NCI-H1694 (cell line): ENCODE results near the gene RUNX2.

Experiments used
- DNase-seq: peaks from one replicate; lab custom pipeline; 2025; lab: John Stamatoyannopoulos, UW

The RUNX2 gene

GRCh38 chr6:45677381-45678284 is 349.5 kb downstream of the RUNX2 start:
- DNase-seq, result no peak

GRCh38 chr6:45678285-45678607 is 350.1 kb downstream of the RUNX2 start:
- no peak for DNase-seq

- DNase-seq, result no peak
These were observed 351.0 kb downstream of the RUNX2 start for GRCh38 chr6:45679163-45679562.

- DNase-seq, result no peak
These were observed 351.5 kb downstream of the RUNX2 start for GRCh38 chr6:45679631-45680030.

GRCh38 chr6:45681860-45682511 is 353.9 kb downstream of the RUNX2 start:
- no peak for DNase-seq

- no peak for DNase-seq
These were observed 356.3 kb downstream of the RUNX2 start for GRCh38 chr6:45684476-45684875.

GRCh38 chr6:45685076-45685475 is 356.9 kb downstream of the RUNX2 start:
- DNase-seq, result no peak

GRCh38 chr6:45686841-45687569 is 358.9 kb downstream of the RUNX2 start:
- no peak for DNase-seq

GRCh38 chr6:45687570-45687969 is 359.4 kb downstream of the RUNX2 start:
- no peak for DNase-seq

- DNase-seq, result no peak
These were observed 360.1 kb downstream of the RUNX2 start for GRCh38 chr6:45688180-45688579.

- no peak for DNase-seq
These were observed 361.9 kb downstream of the RUNX2 start for GRCh38 chr6:45689926-45690615.

- DNase-seq, result no peak
These were observed 362.7 kb downstream of the RUNX2 start for GRCh38 chr6:45690846-45691245.

- DNase-seq, result no peak
These were observed 363.3 kb downstream of the RUNX2 start for GRCh38 chr6:45691426-45691825.

GRCh38 chr6:45692021-45692420 is 363.9 kb downstream of the RUNX2 start:
- no peak for DNase-seq

GRCh38 chr6:45696738-45697137 is 368.6 kb downstream of the RUNX2 start:
- DNase-seq, result no peak

GRCh38 chr6:45697605-45698004 is 369.5 kb downstream of the RUNX2 start:
- DNase-seq, result no peak

- no peak for DNase-seq
These were observed 369.9 kb downstream of the RUNX2 start for GRCh38 chr6:45698046-45698445.

GRCh38 chr6:45699663-45700062 is 371.5 kb downstream of the RUNX2 start:
- DNase-seq, result no peak

- no peak for DNase-seq
These were observed 375.0 kb downstream of the RUNX2 start for GRCh38 chr6:45702849-45703739.

GRCh38 chr6:45704056-45704800 is 376.1 kb downstream of the RUNX2 start:
- DNase-seq, result no peak
